Stimulated activated CD8-positive, alpha-beta memory T cell treated with anti-CD3 and anti-CD28 coated beads, Interleukin-4, amount 100 ng/mL, for 4 hours (primary cell): ENCODE measurements around the gene ALDH3B1.

Source experiments
- DNase-seq, 2 donors: peaks; one replicate each; pipeline ENCODE4 v3.0.0-alpha.2; 2020; ENCODE audit warnings: low read depth in 2 of 2, low spot score in 1 of 2

Gene ALDH3B1

DNA sequence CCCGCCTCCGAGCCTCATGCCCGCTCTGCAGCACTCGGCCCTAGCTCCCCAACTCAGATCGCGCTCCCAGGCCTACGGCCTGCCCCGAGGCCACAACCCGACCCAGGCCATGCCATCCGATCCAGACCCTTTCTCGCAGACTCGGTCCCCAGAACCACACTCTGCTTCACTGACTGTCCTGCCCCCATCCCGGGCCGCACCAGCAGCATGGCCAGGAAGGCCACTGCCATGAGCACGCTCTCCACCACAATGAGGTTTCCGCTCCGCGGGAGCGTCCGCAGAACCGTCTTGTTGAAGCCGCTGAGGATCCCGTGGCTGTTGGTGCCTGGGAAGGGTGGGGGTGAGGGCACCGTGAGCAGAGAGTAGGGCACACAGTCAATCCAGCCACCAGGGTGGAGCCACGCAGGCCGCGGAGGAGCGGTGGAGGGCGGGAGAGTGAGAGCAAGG is 12.6 kb upstream of the ALDH3B1 start:
- DNase-seq: no peak

DNA sequence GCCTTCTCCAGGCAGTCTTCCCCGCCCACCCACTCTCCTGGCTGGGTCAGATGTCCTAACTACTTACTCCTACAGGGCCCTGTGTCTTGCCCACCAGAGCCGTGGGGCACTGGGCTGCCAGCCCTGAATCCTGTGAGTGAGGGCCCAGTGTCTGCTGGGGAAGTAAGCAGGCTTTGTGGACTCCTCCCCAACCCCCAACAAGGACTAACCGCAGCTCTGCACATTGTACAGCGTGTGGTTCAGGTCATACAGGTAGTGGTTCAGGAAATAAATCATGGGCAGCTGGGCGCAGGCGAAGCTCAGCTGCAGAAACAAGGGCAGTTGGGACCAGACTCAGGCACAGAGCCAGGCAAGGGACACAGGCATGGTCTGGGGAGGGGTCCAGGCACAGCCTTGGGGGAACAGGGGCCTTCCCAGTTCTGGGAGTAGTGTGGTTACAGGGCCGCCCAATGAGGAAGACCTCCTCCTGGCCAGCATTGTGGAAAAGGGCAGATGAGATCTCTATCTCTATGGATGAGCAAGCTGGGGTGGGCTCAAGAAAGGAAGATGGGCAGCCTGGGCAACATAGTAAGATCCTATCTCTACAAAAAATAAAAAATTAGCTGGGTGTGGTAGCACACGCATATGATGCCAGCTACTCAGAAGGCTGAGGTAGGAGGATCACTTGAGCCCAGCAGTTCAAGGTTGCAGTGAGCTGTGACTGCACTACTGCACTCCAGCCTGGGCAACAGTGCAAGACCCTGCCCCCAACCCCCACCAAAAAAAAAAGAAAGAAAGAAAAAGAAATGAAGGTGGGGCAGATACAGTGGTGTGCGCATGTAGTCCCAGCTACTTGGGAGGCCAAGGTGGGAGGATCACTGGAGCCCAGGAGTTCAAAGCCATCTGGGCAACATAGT is 11.7 kb upstream of the ALDH3B1 start:
- DNase-seq: no peak

DNA sequence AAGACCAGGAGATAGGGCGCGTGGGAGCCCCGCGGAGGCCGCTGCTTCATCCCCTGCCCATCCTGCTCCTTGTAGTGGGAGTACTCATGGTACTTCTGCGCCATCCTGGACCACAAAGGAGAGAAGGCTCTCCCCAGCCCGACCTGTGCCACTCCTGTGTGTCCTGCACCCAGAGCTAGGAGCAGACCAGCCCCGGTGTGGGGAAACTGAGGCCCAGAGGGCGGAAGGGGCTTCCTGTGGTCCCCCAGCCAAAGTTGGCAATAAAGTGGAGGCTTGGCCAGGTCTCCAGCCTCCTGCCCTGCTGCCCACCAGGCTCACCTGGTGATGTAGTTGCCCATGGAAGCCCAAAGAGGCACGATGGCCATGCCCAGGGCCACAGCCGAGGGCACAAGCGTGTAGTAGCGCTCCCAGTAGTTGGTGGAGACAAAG is 10.9 kb upstream of the ALDH3B1 start:
- no peak for DNase-seq

GRCh38 chr11:67999704-68000103 is 10.4 kb upstream of the ALDH3B1 start:
- no peak for DNase-seq

DNA sequence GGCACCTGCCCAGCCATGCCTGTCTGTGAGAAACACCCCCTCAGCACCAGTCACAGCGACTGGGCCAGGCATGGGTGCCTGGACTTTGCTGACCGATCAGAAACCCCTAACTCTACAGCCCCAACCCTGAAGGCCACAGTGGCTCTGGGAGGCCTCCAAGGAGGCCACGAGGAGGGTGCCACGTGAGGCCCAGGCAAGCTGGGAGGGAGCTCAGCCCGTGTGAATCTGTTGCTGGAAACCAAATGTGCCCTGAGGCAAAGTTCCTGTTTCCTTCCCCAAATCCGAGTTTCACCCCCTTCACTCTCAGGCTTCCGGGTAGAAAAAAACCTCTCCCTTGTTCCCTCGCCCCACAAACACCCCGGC is 7.6 kb upstream of the ALDH3B1 start:
- no peak for DNase-seq

- DNase-seq: peak in 1 of 2 donors; percentile 25
Measured at GRCh38 chr11:68002938-68003845, 6.9 kb upstream of the ALDH3B1 start.

DNA sequence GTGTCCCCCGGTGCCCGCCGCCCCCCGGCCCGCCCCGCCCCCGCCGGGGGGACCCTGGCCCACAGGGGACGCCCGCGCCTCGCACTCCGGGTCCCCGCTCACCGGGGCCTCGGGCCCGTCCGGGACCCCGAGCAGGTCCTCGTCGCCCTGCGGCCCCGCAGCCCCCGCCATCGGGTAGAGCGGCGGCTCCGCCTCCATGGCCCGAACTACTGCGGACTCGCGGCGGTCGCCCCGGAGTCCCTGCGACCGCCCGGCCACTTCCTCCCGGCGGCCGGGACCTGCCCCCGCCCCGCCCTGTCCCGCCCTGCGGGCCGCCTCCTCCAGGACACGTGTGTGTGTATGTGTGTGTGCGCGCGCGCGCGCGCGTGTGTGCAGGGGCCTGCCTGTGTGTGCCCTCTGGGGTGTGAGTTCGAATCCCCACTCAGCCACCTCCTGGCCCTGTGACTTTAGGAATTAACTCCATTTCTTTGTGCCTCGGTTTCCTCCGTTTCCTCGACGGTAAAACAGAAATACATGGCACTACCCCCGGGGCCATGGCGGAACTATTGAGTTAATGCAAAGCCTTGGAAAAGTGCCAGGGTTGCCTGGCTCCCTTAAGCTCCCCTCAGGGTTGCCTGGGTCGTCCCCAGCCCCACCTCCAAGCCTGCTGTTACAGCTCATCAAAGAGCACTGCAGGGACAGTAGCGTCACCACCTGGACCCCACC is 6.1 kb upstream of the ALDH3B1 start, which contains the start of gene UNC93B1:
Gene UNC93B1, minus strand, starts transcription at position 252 of the 705 bp plus-strand sequence. Its CDS starts 54 bp downstream, at position 198.
- peak; percentile 31 to 61 for DNase-seq

DNA sequence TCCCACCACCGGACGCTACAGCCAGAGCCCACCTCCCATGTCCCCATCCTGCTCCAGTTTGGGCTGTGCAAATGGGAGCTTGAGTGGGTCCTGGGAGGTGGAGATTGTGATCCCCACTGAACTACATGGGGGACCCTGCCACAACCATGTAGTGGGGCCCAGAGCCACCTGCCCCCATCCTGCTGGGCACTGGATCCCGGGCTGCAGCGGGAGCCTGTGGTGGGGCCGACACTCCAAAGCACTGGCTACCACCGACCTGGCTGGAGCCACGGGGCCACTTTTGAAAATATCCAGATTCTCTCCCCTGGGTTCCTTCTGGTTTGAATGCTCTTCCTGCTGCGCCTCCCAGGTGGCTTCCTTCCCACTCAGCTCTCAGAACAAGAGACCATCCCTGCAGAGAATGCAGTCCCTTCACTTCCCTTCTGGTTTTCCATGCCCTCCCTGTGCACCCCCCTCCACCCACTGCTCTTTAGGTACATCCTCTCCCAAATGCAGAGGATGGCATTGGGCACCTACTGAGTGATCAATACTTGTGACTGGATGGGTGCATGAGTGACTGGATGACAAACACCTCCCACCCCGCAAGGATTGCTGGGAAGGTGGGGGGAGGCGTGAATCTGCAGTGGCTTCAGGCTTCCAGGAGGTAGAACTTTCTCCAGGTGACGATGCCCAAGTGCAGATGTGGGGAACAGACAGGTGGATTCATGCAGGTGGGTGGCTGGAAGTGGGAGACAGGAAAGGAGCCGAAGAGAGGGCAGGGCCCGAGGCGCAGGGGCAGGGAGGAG is 5.4 kb upstream of the ALDH3B1 start:
- no peak for DNase-seq

- DNase-seq: no peak
Measured at GRCh38 chr11:68006606-68007166, 3.4 kb upstream of the ALDH3B1 start.

GRCh38 chr11:68007498-68008380 is 2.4 kb upstream of the ALDH3B1 start:
- no peak for DNase-seq

DNA sequence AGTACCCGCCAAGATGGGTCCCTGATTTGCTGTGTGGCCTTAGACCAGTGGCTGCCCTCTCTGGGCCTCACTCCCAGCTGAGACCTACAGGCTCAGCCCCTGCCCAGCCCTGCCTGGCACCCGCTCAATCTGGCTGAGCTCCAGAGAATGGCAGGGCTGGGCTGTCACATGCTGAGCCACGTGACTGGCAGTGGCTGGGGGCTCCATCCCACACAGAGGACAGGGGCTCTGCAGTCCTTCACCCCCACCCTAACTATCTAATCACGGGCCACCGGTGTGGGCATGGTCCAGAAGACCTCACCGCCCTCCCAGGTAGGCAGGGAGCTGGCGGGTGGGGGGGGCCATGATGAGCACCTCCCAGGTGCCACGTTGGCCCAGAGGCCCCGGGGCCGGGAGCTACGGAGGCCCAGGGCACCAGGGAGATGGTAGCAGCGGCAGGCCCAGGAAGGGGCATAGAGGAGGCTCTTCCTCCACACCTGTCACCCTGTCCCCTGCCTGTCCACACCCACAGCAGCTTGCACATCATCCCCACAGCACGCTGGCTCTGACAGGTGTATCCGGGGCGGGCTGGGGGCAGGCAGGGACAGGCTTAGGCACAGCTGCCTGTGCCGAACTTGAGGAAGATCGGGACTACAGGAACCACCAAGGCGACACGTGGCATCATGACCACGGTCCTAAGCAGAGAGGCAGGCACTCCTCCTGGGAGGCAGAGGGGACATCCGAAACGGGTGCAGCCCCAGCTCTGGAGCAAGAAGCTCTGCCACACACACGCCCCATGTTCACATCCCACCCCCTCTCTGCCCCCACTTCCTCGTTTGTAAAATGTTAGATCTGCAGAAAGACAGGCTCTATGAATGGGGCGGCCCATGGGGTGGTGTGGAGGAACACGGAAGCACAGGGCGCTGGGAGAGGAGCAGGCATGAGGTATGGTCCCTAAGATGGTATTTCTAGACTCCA is 1.5 kb upstream of the ALDH3B1 start:
- no peak for DNase-seq

DNA sequence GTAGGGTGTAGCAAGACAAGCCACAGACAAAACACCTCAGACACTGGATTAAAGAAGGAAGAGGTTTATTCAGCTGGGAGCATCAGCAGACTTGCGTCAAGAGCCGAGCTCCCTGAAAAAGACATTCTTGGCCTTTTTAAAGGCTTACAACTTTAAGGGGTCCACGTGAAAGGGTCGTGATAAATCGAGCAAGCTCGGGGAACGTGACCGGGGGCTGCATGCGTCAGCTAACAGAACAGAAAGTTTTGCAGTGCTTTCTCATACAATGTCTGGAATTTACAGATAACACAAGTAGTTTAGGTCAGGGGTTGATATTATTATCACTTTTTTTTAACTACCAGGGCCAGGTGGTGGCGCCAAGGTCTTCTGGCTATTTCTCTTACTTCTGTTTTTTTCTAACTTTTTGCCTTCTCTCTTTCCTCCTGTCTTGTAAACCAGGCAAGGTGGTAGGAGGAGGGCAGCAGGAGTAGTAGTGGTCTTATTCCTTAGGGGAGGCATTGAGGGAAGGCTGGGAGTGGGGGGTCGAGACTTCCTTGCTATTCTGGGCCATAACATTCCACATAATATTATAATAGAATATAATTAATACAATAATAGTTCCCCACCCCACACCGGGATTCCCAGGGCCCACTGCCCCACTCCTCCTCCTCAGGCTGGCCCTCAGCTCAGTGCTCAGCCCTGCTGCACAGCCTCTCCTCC is 587 bp upstream of the ALDH3B1 start:
- DNase-seq: no peak

DNA sequence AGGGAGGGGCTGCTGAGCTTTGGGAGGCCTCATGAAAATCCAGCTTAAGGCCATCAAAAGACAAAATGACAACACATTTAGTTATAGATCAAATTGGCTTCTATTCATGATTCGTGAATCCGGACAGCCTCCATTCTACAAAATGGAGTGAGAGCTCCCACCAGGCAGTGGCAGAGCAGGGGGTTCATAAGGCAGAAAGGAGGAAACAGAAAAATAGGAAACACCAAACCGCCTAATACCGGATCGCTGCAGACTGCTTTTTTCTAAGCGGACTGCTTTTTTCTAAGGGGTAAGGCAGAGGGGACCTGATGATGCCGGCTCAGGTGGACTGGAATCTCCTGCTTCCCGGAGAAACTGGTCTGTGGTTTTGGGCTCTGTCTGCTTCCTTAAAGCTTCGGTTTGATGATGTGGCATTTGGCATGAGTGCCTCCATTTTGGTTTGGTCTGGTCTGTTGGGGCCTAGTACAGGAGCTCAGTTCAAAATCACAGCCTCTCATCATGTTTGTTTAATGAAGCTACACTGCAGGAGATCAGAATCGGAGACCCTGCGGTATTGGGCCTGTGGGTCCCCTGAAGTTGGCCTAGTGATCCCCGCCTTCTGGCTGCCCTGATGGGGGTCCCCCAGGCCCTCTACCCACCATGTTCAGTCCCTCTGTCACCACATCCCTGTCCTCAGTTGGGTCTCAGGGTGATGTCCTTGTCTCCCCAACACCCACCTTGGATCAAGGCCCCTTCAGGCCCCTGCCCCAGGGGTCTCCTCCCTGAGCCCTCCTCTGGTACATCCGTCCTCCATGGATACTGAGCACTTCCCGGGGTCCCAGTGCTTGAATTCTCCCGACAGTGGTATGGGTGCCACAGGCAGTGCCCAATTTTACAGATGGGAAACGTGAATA is 1.2 kb downstream of the ALDH3B1 start:
- no peak for DNase-seq

- no peak for DNase-seq
Measured at GRCh38 chr11:68012044-68012842, 2.1 kb downstream of the ALDH3B1 start.

DNA sequence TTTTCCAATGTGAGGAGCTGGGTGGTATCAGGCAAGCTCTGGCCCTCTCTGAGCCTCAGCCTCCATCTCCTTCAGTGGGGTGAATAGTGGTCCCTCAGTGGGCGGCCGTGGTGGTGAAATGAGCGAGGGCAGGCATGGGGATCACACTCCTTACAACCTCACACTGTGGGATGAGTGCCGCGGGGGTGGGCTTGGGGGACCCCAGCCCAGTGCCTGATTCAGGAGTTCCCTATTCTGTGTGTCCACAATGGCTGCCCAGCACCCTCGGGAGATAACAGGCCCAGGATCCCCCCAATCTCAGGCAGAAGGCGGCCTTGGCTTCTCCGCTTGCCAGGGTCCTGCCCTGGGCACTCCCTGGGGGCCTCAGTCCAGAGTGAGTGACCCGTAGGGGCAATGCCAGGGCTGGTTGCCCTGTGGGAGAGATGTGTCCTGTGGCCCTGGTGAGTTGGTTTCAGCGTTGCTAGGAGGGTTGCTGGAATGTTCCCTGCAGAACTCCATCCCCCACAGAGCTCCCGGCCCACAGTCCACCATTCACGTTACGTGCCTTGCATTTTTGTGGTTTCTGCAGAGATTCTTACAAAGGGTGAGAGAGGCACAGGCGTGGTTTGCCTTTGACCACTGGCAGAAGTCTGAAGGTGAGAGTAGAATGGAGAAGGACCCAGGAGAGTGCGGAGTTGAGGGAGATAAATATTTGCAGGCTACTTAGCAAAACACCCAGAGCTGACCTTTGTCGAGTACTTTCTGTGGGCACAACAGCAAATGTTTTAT is 2.9 kb downstream of the ALDH3B1 start:
- DNase-seq: no peak
